GM12865 (cell line): ENCODE measurements around the gene TFIP11.

Source experiments
- DNase-seq: peaks from one replicate; pipeline ENCODE4 v3.0.0; 2010; ENCODE audit warnings: low read depth
- H3K4me3 ChIP-seq: 2 replicates; pipeline ENCODE4 v1.5.1; 2011; ENCODE audit warnings: mild to moderate bottlenecking, low read depth, low read length, control low read depth
- TF ChIP-seq, protein P1 (sequence below): IDR thresholded peaks from 2 replicates; pipeline ENCODE4 v1.5.1; 2011; ENCODE audit warnings: low read length, control low read depth, low read depth, inconsistent platforms; ENCODE audit not compliant: insufficient read depth; ENCODE audit errors: missing control alignments

TFIP11 gene

GRCh38 chr22:26514419-26515161 is 2.3 kb upstream of the TFIP11 start:
- H3K4me3 ChIP-seq = no peak overlapping the region
- TF ChIP-seq, protein P1, sequence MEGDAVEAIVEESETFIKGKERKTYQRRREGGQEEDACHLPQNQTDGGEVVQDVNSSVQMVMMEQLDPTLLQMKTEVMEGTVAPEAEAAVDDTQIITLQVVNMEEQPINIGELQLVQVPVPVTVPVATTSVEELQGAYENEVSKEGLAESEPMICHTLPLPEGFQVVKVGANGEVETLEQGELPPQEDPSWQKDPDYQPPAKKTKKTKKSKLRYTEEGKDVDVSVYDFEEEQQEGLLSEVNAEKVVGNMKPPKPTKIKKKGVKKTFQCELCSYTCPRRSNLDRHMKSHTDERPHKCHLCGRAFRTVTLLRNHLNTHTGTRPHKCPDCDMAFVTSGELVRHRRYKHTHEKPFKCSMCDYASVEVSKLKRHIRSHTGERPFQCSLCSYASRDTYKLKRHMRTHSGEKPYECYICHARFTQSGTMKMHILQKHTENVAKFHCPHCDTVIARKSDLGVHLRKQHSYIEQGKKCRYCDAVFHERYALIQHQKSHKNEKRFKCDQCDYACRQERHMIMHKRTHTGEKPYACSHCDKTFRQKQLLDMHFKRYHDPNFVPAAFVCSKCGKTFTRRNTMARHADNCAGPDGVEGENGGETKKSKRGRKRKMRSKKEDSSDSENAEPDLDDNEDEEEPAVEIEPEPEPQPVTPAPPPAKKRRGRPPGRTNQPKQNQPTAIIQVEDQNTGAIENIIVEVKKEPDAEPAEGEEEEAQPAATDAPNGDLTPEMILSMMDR = no peak
- DNase-seq = no peak

GRCh38 chr22:26513838-26514237 is 1.6 kb upstream of the TFIP11 start:
- H3K4me3 ChIP-seq = no peak overlapping the region
- DNase-seq = no peak
- TF ChIP-seq, protein P1 = no peak

- TF ChIP-seq, protein P1 = no peak
- no peak for DNase-seq
- H3K4me3 ChIP-seq = no peak overlapping the region
Observed at GRCh38 chr22:26508148-26508547, 4.1 kb downstream of the TFIP11 start.

- no peak overlapping the region for H3K4me3 ChIP-seq
- no peak for DNase-seq
- TF ChIP-seq, protein P1 = no peak
Observed at GRCh38 chr22:26503758-26504157, 8.5 kb downstream of the TFIP11 start.

DNA sequence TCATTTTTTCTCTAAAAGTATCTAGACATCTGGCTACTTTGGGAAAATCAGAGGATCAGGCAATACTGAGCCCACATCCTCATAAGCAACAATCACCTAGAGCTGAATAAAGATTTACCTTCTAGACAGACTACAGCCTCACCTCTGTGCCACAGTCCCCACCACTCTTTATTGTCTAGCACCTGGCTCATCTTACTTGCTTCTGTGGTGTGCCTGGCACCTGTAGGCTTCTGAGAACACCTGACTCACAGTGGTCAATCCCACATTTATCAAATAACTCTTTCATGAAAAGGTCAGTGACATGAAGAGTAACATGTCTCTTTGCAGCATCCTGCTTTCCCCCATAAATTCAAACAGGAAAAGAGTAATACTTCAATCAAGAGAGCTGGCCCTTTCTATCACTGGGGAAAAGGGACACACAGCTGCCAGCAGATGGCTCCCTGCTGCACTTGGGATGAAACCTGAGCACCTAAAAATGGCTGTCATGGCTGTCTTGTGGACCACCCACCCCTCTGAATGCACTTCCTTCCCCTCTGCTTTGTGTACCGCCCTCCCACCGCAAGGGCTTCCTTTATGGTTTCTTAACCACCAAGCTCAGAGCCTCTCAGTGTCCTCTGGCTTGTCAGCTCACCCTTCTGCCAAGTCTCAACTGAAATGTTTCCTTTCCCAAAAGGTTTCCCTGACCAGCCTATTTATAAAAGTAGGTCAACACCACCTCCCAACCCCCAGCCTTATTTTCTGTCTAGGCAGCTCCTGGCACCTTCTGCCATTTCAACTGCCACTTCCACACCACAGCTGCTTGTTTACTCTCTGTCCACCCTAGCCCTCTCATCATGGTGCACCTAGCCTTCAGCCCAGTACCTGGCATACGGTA is 9.3 kb downstream of the TFIP11 start:
- H3K4me3 ChIP-seq = no peak overlapping the region
- DNase-seq = peak; percentile 79
- TF ChIP-seq, protein P1 = peak; percentile 56

DNA sequence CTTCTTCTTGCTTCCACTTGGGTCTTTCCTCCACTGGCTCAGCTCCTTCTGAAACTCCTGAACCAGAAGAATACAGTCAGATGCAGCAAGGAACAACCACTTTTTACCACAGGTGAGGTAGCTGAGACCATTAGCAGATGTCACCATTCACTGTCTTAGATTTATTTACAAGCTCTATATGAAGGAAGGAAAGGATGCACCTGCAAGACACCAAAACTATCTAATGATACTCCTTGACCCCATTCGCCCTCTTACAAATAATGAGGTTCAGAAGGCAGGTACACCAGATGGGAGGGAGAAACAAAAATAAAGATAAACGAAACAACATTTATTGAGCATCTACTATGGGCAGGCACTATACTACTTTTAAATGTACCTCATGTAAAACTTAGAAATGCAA is 10.3 kb downstream of the TFIP11 start:
- TF ChIP-seq, protein P1 = no peak
- no peak for DNase-seq
- H3K4me3 ChIP-seq = no peak overlapping the region
